ENCODE results near the gene FRMD4A.

Gene FRMD4A

GRCh38 chr10:14162629-14163344 lies 167.9 kb downstream of the FRMD4A start:
- Histone ChIP-seq H3K36me3 (ENCODE audit: control insufficient read depth, insufficient read depth, low read length) (no peaks in the 10 kb centered on the region), H3K9ac (ENCODE audit: low read length) (no peak overlapping the region), H3K4me3 (ENCODE audit: low read length) (no peak overlapping the region), H3K27ac (ENCODE audit: low read depth, low read length) (no peak overlapping the region), H3K27me3 (ENCODE audit: control insufficient read depth, insufficient read depth, low read length) (no peaks in the 10 kb centered on the region), H3K4me1 (ENCODE audit: control insufficient read depth, insufficient read depth, low read length) (no peaks in the 10 kb centered on the region)

GRCh38 chr10:14162061-14162460 lies 168.7 kb downstream of the FRMD4A start:
- H3K9ac ChIP-seq (ENCODE audit: low read length), result no peak overlapping the region
- H3K27me3 ChIP-seq (ENCODE audit: control insufficient read depth, insufficient read depth, low read length), result no peaks in the 10 kb centered on the region
- no peaks in the 10 kb centered on the region for H3K4me1 ChIP-seq (ENCODE audit: control insufficient read depth, insufficient read depth, low read length)
- no peaks in the 10 kb centered on the region for H3K36me3 ChIP-seq (ENCODE audit: control insufficient read depth, insufficient read depth, low read length)
- H3K27ac ChIP-seq (ENCODE audit: low read depth, low read length), result no peak overlapping the region
- H3K4me3 ChIP-seq (ENCODE audit: low read length), result no peak overlapping the region

- H3K27me3 ChIP-seq (ENCODE audit: control insufficient read depth, insufficient read depth, low read length), result no peaks in the 10 kb centered on the region
- H3K36me3 ChIP-seq (ENCODE audit: control insufficient read depth, insufficient read depth, low read length), result no peaks in the 10 kb centered on the region
- no peak overlapping the region for H3K4me3 ChIP-seq (ENCODE audit: low read length)
- no peaks in the 10 kb centered on the region for H3K4me1 ChIP-seq (ENCODE audit: control insufficient read depth, insufficient read depth, low read length)
- H3K9ac ChIP-seq (ENCODE audit: low read length), result no peak overlapping the region
- no peak overlapping the region for H3K27ac ChIP-seq (ENCODE audit: low read depth, low read length)
Measured at GRCh38 chr10:14160299-14160698, 170.4 kb downstream of the FRMD4A start.

GRCh38 chr10:14158575-14158974 lies 172.1 kb downstream of the FRMD4A start:
- Histone ChIP-seq H3K4me1 (ENCODE audit: control insufficient read depth, insufficient read depth, low read length) (no peaks in the 10 kb centered on the region), H3K9ac (ENCODE audit: low read length) (no peak overlapping the region), H3K27ac (ENCODE audit: low read depth, low read length) (no peak overlapping the region), H3K36me3 (ENCODE audit: control insufficient read depth, insufficient read depth, low read length) (no peaks in the 10 kb centered on the region), H3K4me3 (ENCODE audit: low read length) (no peak overlapping the region), H3K27me3 (ENCODE audit: control insufficient read depth, insufficient read depth, low read length) (no peaks in the 10 kb centered on the region)

GRCh38 chr10:14156104-14156503 lies 174.6 kb downstream of the FRMD4A start:
- no peaks in the 10 kb centered on the region for H3K27me3 ChIP-seq (ENCODE audit: control insufficient read depth, insufficient read depth, low read length)
- H3K9ac ChIP-seq (ENCODE audit: low read length), result no peak overlapping the region
- no peaks in the 10 kb centered on the region for H3K4me1 ChIP-seq (ENCODE audit: control insufficient read depth, insufficient read depth, low read length)

GRCh38 chr10:14153570-14154055 lies 177.1 kb downstream of the FRMD4A start:
- H3K27me3 ChIP-seq (ENCODE audit: control insufficient read depth, insufficient read depth, low read length), result no peaks in the 10 kb centered on the region
- no peak overlapping the region for H3K27ac ChIP-seq (ENCODE audit: low read depth, low read length)
- H3K9ac ChIP-seq (ENCODE audit: low read length), result no peak overlapping the region
- H3K36me3 ChIP-seq (ENCODE audit: control insufficient read depth, insufficient read depth, low read length), result no peaks in the 10 kb centered on the region
- H3K4me1 ChIP-seq (ENCODE audit: control insufficient read depth, insufficient read depth, low read length), result no peaks in the 10 kb centered on the region
- no peak overlapping the region for H3K4me3 ChIP-seq (ENCODE audit: low read length)

More at GRCh38 chr10:14156104-14156503, 174.6 kb downstream of the FRMD4A start:
- H3K4me3 ChIP-seq (ENCODE audit: low read length), result no peak overlapping the region
- H3K36me3 ChIP-seq (ENCODE audit: control insufficient read depth, insufficient read depth, low read length), result no peaks in the 10 kb centered on the region
- no peak overlapping the region for H3K27ac ChIP-seq (ENCODE audit: low read depth, low read length)

GRCh38 chr10:14151571-14151970 lies 179.2 kb downstream of the FRMD4A start:
- H3K36me3 ChIP-seq (ENCODE audit: control insufficient read depth, insufficient read depth, low read length), result no peaks in the 10 kb centered on the region
- no peaks in the 10 kb centered on the region for H3K27me3 ChIP-seq (ENCODE audit: control insufficient read depth, insufficient read depth, low read length)
- no peaks in the 10 kb centered on the region for H3K4me1 ChIP-seq (ENCODE audit: control insufficient read depth, insufficient read depth, low read length)
- no peak overlapping the region for H3K9ac ChIP-seq (ENCODE audit: low read length)
- H3K27ac ChIP-seq (ENCODE audit: low read depth, low read length), result no peak overlapping the region
- H3K4me3 ChIP-seq (ENCODE audit: low read length), result no peak overlapping the region

GRCh38 chr10:14150526-14150925 lies 180.2 kb downstream of the FRMD4A start:
- Histone ChIP-seq H3K9ac (ENCODE audit: low read length) (no peak overlapping the region), H3K4me3 (ENCODE audit: low read length) (no peak overlapping the region), H3K36me3 (ENCODE audit: control insufficient read depth, insufficient read depth, low read length) (no peaks in the 10 kb centered on the region), H3K4me1 (ENCODE audit: control insufficient read depth, insufficient read depth, low read length) (no peaks in the 10 kb centered on the region), H3K27me3 (ENCODE audit: control insufficient read depth, insufficient read depth, low read length) (no peaks in the 10 kb centered on the region), H3K27ac (ENCODE audit: low read depth, low read length) (no peak overlapping the region)

- Histone ChIP-seq H3K4me3 (ENCODE audit: low read length) (no peak overlapping the region), H3K36me3 (ENCODE audit: control insufficient read depth, insufficient read depth, low read length) (no peaks in the 10 kb centered on the region), H3K9ac (ENCODE audit: low read length) (no peak overlapping the region), H3K27ac (ENCODE audit: low read depth, low read length) (no peak overlapping the region), H3K27me3 (ENCODE audit: control insufficient read depth, insufficient read depth, low read length) (no peaks in the 10 kb centered on the region), H3K4me1 (ENCODE audit: control insufficient read depth, insufficient read depth, low read length) (no peaks in the 10 kb centered on the region)
Measured at GRCh38 chr10:14146501-14146900, 184.2 kb downstream of the FRMD4A start.

GRCh38 chr10:14146025-14146424 lies 184.7 kb downstream of the FRMD4A start:
- no peaks in the 10 kb centered on the region for H3K4me1 ChIP-seq (ENCODE audit: control insufficient read depth, insufficient read depth, low read length)
- H3K4me3 ChIP-seq (ENCODE audit: low read length), result no peak overlapping the region
- no peak overlapping the region for H3K27ac ChIP-seq (ENCODE audit: low read depth, low read length)
- no peaks in the 10 kb centered on the region for H3K27me3 ChIP-seq (ENCODE audit: control insufficient read depth, insufficient read depth, low read length)
- H3K9ac ChIP-seq (ENCODE audit: low read length), result no peak overlapping the region
- H3K36me3 ChIP-seq (ENCODE audit: control insufficient read depth, insufficient read depth, low read length), result no peaks in the 10 kb centered on the region

GRCh38 chr10:14144451-14144850 lies 186.3 kb downstream of the FRMD4A start:
- no peak overlapping the region for H3K9ac ChIP-seq (ENCODE audit: low read length)
- no peaks in the 10 kb centered on the region for H3K4me1 ChIP-seq (ENCODE audit: control insufficient read depth, insufficient read depth, low read length)
- no peak overlapping the region for H3K4me3 ChIP-seq (ENCODE audit: low read length)
- peaks cover 2% of the 10 kb centered on the region for H3K27me3 ChIP-seq (ENCODE audit: control insufficient read depth, insufficient read depth, low read length)
- no peaks in the 10 kb centered on the region for H3K36me3 ChIP-seq (ENCODE audit: control insufficient read depth, insufficient read depth, low read length)
- no peak overlapping the region for H3K27ac ChIP-seq (ENCODE audit: low read depth, low read length)

- Histone ChIP-seq H3K27me3 (ENCODE audit: control insufficient read depth, insufficient read depth, low read length) (peaks cover 2% of the 10 kb centered on the region), H3K4me1 (ENCODE audit: control insufficient read depth, insufficient read depth, low read length) (no peaks in the 10 kb centered on the region), H3K36me3 (ENCODE audit: control insufficient read depth, insufficient read depth, low read length) (no peaks in the 10 kb centered on the region), H3K4me3 (ENCODE audit: low read length) (no peak overlapping the region), H3K9ac (ENCODE audit: low read length) (no peak overlapping the region), H3K27ac (ENCODE audit: low read depth, low read length) (no peak overlapping the region)
Measured at GRCh38 chr10:14142606-14143250, 188.0 kb downstream of the FRMD4A start.

GRCh38 chr10:14141283-14141682 lies 189.4 kb downstream of the FRMD4A start:
- Histone ChIP-seq H3K36me3 (ENCODE audit: control insufficient read depth, insufficient read depth, low read length) (no peaks in the 10 kb centered on the region), H3K27me3 (ENCODE audit: control insufficient read depth, insufficient read depth, low read length) (peaks cover 2% of the 10 kb centered on the region), H3K27ac (ENCODE audit: low read depth, low read length) (no peak overlapping the region), H3K4me1 (ENCODE audit: control insufficient read depth, insufficient read depth, low read length) (no peaks in the 10 kb centered on the region), H3K9ac (ENCODE audit: low read length) (no peak overlapping the region), H3K4me3 (ENCODE audit: low read length) (no peak overlapping the region)
